HCT116 (cell line): ENCODE measurements around the gene KLF9. TPM values are rescaled to one million over a fixed set of nuclear protein-coding genes. Genes with fewer than 3 reads are reported as not detected.

ENCODE experiments used
- ATAC-seq: fragments of 200-7000 bp; cut with Tn5 transposase; 2 replicates; pipeline ENCODE4 v1.9.1; 2020; ENCODE audit warnings: mild to moderate bottlenecking, moderate library complexity
- BruUV-seq: library from RNA; stranded (reverse); fragments of 400-500 nt; replicated peaks from 2 replicates; lab custom pipeline; 2021; lab: Mats Ljungman, UMichigan
- CTCF ChIA-PET: fragments of 300-600 bp; sonication (Branson Sonifier 250); formaldehyde crosslinking; loops from one replicate; lab custom pipeline; 2021; ENCODE audit warnings: antibody characterized with exemption; lab: Charles Lee
- POLR2A ChIA-PET: fragments of 300-600, 350-600 bp; sonication (Branson Sonifier 250); formaldehyde crosslinking; loops from one replicate; lab custom pipeline; 2021; ENCODE audit warnings: antibody characterized with exemption; lab: Charles Lee
- RAD21 ChIA-PET, 2 experiments: fragments of 300-600 bp; sonication (Branson Sonifier 250); formaldehyde crosslinking; loops; one replicate each; lab custom pipeline; 2023; ENCODE audit warnings: low total read pairs in 2 of 2; ENCODE audit not compliant: uncharacterized antibody in 2 of 2, unreplicated experiment in 2 of 2, low non-redundant PET in 1 of 2; lab: Charles Lee
- DNase-seq: peaks from one replicate; pipeline ENCODE4 v3.0.0-alpha.2; 2010; ENCODE audit warnings: low read depth, low spot score
- H2AFZ ChIP-seq: fragments of 200-600 bp; shearing (Covaris generic), sonication (generic); 2 replicates; pipeline ENCODE4 v1.6.1; 2017; ENCODE audit warnings: low read depth, mixed run types, mixed read lengths, antibody characterized with exemption, low read length; ENCODE audit not compliant: poor library complexity, severe bottlenecking
- H3K27ac ChIP-seq: 2 replicates; pipeline ENCODE4 v1.5.1; 2012; ENCODE audit warnings: low read depth, low read length
- H3K27me3 ChIP-seq: fragments of 200-600 bp; sonication (generic); 2 replicates; pipeline ENCODE4 v1.6.1; 2016; ENCODE audit warnings: mixed run types, low read length, mixed read lengths; ENCODE audit not compliant: insufficient read depth
- H3K36me3 ChIP-seq, 2 experiments: fragments of 200-500 bp in 1 of 2; fragments of 200-600 bp in 1 of 2; sonication (Bioruptor generic) in 1 of 2; sonication (generic) in 1 of 2; 2 replicates each; pipeline versions ENCODE4 v1.5.1 to v1.6.1; 2014 to 2016; ENCODE audit warnings: low read length in 2 of 2, inconsistent platforms in 1 of 2, mixed read lengths in 1 of 2, mixed run types in 1 of 2; ENCODE audit not compliant: insufficient read depth in 2 of 2, control insufficient read depth in 1 of 2
- H3K4me1 ChIP-seq, 2 experiments: fragments of 200-600 bp in 1 of 2; sonication (generic) in 1 of 2; 2 replicates each; pipeline versions ENCODE4 v1.5.1 to v1.6.1; 2012 to 2017; ENCODE audit warnings: low read length in 2 of 2, inconsistent platforms in 1 of 2, mild to moderate bottlenecking in 1 of 2, mixed read lengths in 1 of 2, mixed run types in 1 of 2, moderate library complexity in 1 of 2; ENCODE audit not compliant: insufficient read depth in 2 of 2, control insufficient read depth in 1 of 2
- H3K4me2 ChIP-seq: fragments of 200-600 bp; sonication (generic); 2 replicates; pipeline ENCODE4 v1.6.1; 2017; ENCODE audit warnings: mixed run types, low read length, mixed read lengths
- H3K4me3 ChIP-seq, 2 experiments: fragments of 200-600 bp in 1 of 2; sonication (generic) in 1 of 2; replicated peaks in 1 of 2; 2 replicates each; pipeline ENCODE4 v1.5.1; 2011 to 2016; ENCODE audit warnings: low read length in 2 of 2, control low read depth in 1 of 2, low read depth in 1 of 2, mild to moderate bottlenecking in 1 of 2, mixed read lengths in 1 of 2, mixed run types in 1 of 2
- H3K79me2 ChIP-seq: fragments of 200-600 bp; sonication (generic); 2 replicates; pipeline ENCODE4 v1.6.1; 2017; ENCODE audit warnings: mild to moderate bottlenecking, mixed run types, low read length, moderate library complexity, mixed read lengths; ENCODE audit not compliant: insufficient read depth
- H3K9ac ChIP-seq: fragments of 200-600 bp; sonication (generic); 2 replicates; pipeline ENCODE4 v1.6.1; 2016; ENCODE audit warnings: low read length, mixed read lengths
- H3K9me2 ChIP-seq: fragments of 200-600 bp; sonication (generic), shearing (Covaris generic); 2 replicates; pipeline ENCODE4 v1.6.1; 2017; ENCODE audit warnings: mixed run types, mild to moderate bottlenecking, moderate library complexity; ENCODE audit not compliant: insufficient read depth
- H3K9me3 ChIP-seq, 2 experiments: fragments of 200-500 bp in 1 of 2; fragments of 200-600 bp in 1 of 2; sonication (Bioruptor generic) in 1 of 2; sonication (generic) in 1 of 2; 2 replicates each; pipeline ENCODE4 v1.6.1; 2014 to 2017; ENCODE audit warnings: low read length in 2 of 2, mixed read lengths in 2 of 2, inconsistent platforms in 1 of 2, low read depth in 1 of 2, mild to moderate bottlenecking in 1 of 2, mixed run types in 1 of 2, moderate library complexity in 1 of 2; ENCODE audit not compliant: control insufficient read depth in 1 of 2, insufficient read depth in 1 of 2
- H4K20me1 ChIP-seq: fragments of 200-600 bp; sonication (generic), shearing (Covaris generic); 2 replicates; pipeline ENCODE4 v1.6.1; 2017; ENCODE audit warnings: mixed run types, mild to moderate bottlenecking, moderate library complexity; ENCODE audit not compliant: insufficient read depth
- ATF3 ChIP-seq: IDR thresholded peaks from 2 replicates; pipeline ENCODE4 v1.6.1; 2012
- CBX3 ChIP-seq: IDR thresholded peaks from 2 replicates; pipeline ENCODE4 v1.6.1; 2012; ENCODE audit warnings: low read depth
- CEBPB ChIP-seq: IDR thresholded peaks from 2 replicates; pipeline ENCODE4 v1.6.1; 2012; ENCODE audit warnings: low read depth
- CTCF ChIP-seq, 3 experiments: fragments of 200-600 bp in 1 of 3; sonication (generic) in 1 of 3; IDR thresholded peaks in 2 of 3; conservative IDR thresholded peaks in 1 of 3; 2 replicates each; pipeline ENCODE4 v1.5.1; 2012 to 2017; ENCODE audit warnings: low read depth in 2 of 3, low read length in 2 of 3, antibody characterized with exemption in 1 of 3, borderline replicate concordance in 1 of 3, control low read depth in 1 of 3, mild to moderate bottlenecking in 1 of 3, mixed read lengths in 1 of 3, mixed run types in 1 of 3, moderate library complexity in 1 of 3; ENCODE audit not compliant: insufficient read depth in 1 of 3
- EGR1 ChIP-seq: IDR thresholded peaks from 2 replicates; pipeline ENCODE4 v1.6.1; 2012; ENCODE audit warnings: low read depth
- EZH2 ChIP-seq: fragments of 200-600 bp; sonication (generic); IDR thresholded peaks from 2 replicates; pipeline ENCODE4 v1.6.1; 2017; ENCODE audit warnings: antibody characterized with exemption, mixed run types
- EZH2phosphoT487 ChIP-seq: fragments of 200-600 bp; IDR thresholded peaks from 2 replicates; pipeline ENCODE4 v1.6.1; 2018; ENCODE audit warnings: antibody characterized with exemption, borderline replicate concordance
- FOSL1 ChIP-seq: IDR thresholded peaks from 2 replicates; pipeline ENCODE4 v1.6.1; 2012; ENCODE audit warnings: low read depth
- JUND ChIP-seq: IDR thresholded peaks from 2 replicates; pipeline ENCODE4 v1.6.1; 2012
- MAX ChIP-seq: IDR thresholded peaks from 2 replicates; pipeline ENCODE4 v1.6.1; 2012
- RAD21 ChIP-seq: IDR thresholded peaks from 2 replicates; pipeline ENCODE4 v1.6.1; 2012; ENCODE audit warnings: low read depth, mild to moderate bottlenecking
- SIN3A ChIP-seq: IDR thresholded peaks from 2 replicates; pipeline ENCODE4 v1.6.1; 2012; ENCODE audit warnings: low read depth
- SP1 ChIP-seq: IDR thresholded peaks from 2 replicates; pipeline ENCODE4 v1.6.1; 2012; ENCODE audit warnings: low read depth
- SRF ChIP-seq: IDR thresholded peaks from 2 replicates; pipeline ENCODE4 v1.6.1; 2012; ENCODE audit warnings: low read depth
- TCF7L2 ChIP-seq: IDR thresholded peaks from 2 replicates; pipeline ENCODE4 v1.7.0; 2011; ENCODE audit warnings: borderline replicate concordance, inconsistent platforms; ENCODE audit not compliant: insufficient read depth, insufficient read length; ENCODE audit errors: extremely low read depth
- YY1 ChIP-seq: IDR thresholded peaks from 2 replicates; pipeline ENCODE4 v1.6.1; 2011; ENCODE audit warnings: low read length, low read depth, moderate library complexity, mild to moderate bottlenecking; ENCODE audit not compliant: insufficient replicate concordance; ENCODE audit errors: extremely low read depth
- ZNF274 ChIP-seq: fragments of 200-500 bp; sonication (Bioruptor generic); IDR thresholded peaks from 2 replicates; pipeline ENCODE4 v1.6.1; 2014; ENCODE audit warnings: mild to moderate bottlenecking, low read depth, low read length, inconsistent platforms
- intact Hi-C: fragments of 100-400 bp; cut with micrococcal nuclease; formaldehyde crosslinking; loops from 2 replicates; pipeline ENCODE4 v1.10.0; 2022
- total RNA-seq: library from RNA; stranded (reverse); gene quantifications from one replicate; pipeline ENCODE4 v1.2.1, GENCODE V29; 2021; ENCODE audit not compliant: unreplicated experiment

The KLF9 gene
- total RNA-seq, 1 experiment from 2014 or later: 8.3 TPM

- Histone ChIP-seq H3K79me2 (no peaks in the 10 kb centered on the region), H3K4me1 (peaks cover 5 to 8% of the 10 kb centered on the region in 2 experiments; a peak in 2 of 4 replicates), H4K20me1 (no peaks in the 10 kb centered on the region), H3K27ac (no peak overlapping the region), H2AFZ (no peak overlapping the region), H3K9me3 (no peaks in the 10 kb centered on the region), H3K4me2 (no peak overlapping the region), H3K9ac (no peak overlapping the region), H3K4me3 (no peak overlapping the region), H3K27me3 (no peaks in the 10 kb centered on the region), H3K36me3 (no peaks in the 10 kb centered on the region), H3K9me2 (no peaks in the 10 kb centered on the region)
- peak; percentile 94 for ATAC-seq
- BruUV-seq: no TSS peak
- CTCF ChIA-PET: interaction anchor here (1.2 kb wide), 1 partner anchor 93 kb away, joined by 3 read pairs; no protein-coding TSS in a partner anchor
- RAD21 ChIA-PET: no interaction called here
- TF ChIP-seq RAD21: peak; percentile 44
- no peak for TF ChIP-seq SP1
- no peak for TF ChIP-seq SIN3A
- TF ChIP-seq JUND: no peak
- no peak for TF ChIP-seq ATF3
- no peak for TF ChIP-seq EZH2phosphoT487
- TF ChIP-seq TCF7L2: no peak
- no peak for TF ChIP-seq EGR1
- TF ChIP-seq EZH2: no peak
- TF ChIP-seq CTCF (IDR thresholded peaks at IDR 0.05 in 2 of 3, conservative IDR thresholded peaks at IDR 0.05 in 1 of 3; ENCODE audit: borderline replicate concordance in 1 of 3, insufficient read depth in 1 of 3, low read depth in 2 of 3, low read length in 2 of 3): peak; percentile 12 to 57 (median 41); a peak in 5 of 6 replicates
- no peak for TF ChIP-seq MAX
- TF ChIP-seq CBX3: no peak
- TF ChIP-seq CEBPB: no peak
- no peak for TF ChIP-seq SRF
- no peak for TF ChIP-seq YY1
- no peak for TF ChIP-seq ZNF274
- no peak for TF ChIP-seq FOSL1
- POLR2A ChIA-PET: no interaction called here
- intact Hi-C loops: no loop called here
- no peak for DNase-seq
Measured at GRCh38 chr9:70392189-70392588, 22.3 kb downstream of the KLF9 start.
